Esophagus muscularis mucosa (tissue), 4 donors: ENCODE results near the gene SH3BGRL. TPM values are rescaled to one million over a fixed set of nuclear protein-coding genes. Genes with fewer than 3 reads are reported as not detected.

Source experiments
- DNase-seq: peaks from one replicate; pipeline ENCODE4 v3.0.0-alpha.2; 2017; ENCODE audit errors: extremely low spot score
- H3K27ac ChIP-seq, 4 donors: fragments of 200-600 bp; sonication (generic); replicated peaks in 1 of 4; 1 replicate in 3 of 4; 2 replicates in 1 of 4; pipeline ENCODE4 v1.5.1; 2016 to 2019; ENCODE audit warnings: mild to moderate bottlenecking in 1 of 4
- H3K27me3 ChIP-seq, 4 donors: fragments of 200-600 bp; sonication (generic); one replicate each; pipeline versions ENCODE4 v1.5.1 to v1.6.0; 2016 to 2019
- H3K36me3 ChIP-seq, 4 donors: fragments of 200-600 bp; sonication (generic); one replicate each; pipeline ENCODE4 v1.5.1; 2016 to 2019
- H3K4me1 ChIP-seq, 4 donors: fragments of 200-600 bp; sonication (generic); one replicate each; pipeline ENCODE4 v1.5.1; 2016 to 2019
- H3K4me3 ChIP-seq, 4 donors: fragments of 200-600 bp; sonication (generic); 1 replicate in 2 of 4; 2 replicates in 2 of 4; pipeline ENCODE4 v1.5.1; 2016 to 2019; ENCODE audit warnings: mild to moderate bottlenecking in 4 of 4, moderate library complexity in 1 of 4
- H3K9me3 ChIP-seq, 4 donors: fragments of 200-600 bp; sonication (generic); 1 replicate in 3 of 4; 2 replicates in 1 of 4; pipeline ENCODE4 v1.5.1; 2016 to 2019
- EP300 ChIP-seq: sonication (generic); formaldehyde crosslinking; IDR thresholded peaks from one replicate; pipeline ENCODE4 v1.6.1; 2017; ENCODE audit warnings: antibody characterized with exemption
- POLR2A ChIP-seq: fragments of 450-650 bp; IDR thresholded peaks from one replicate; pipeline ENCODE4 v1.6.1; 2017; ENCODE audit warnings: antibody characterized with exemption, moderate library complexity, mild to moderate bottlenecking, low read depth
- POLR2AphosphoS5 ChIP-seq, 2 donors: sonication (generic); formaldehyde crosslinking; IDR thresholded peaks; one replicate each; pipeline ENCODE4 v1.6.1; 2017; ENCODE audit warnings: antibody characterized with exemption in 2 of 2
- WGBS: methylation state at CpG from one replicate; pipeline ENCODE4 v1.1.5; 2018; 5-methylcytosine and 5-hydroxymethylcytosine counted together
- intact Hi-C: fragments of 100-400 bp; cut with DNase I; formaldehyde crosslinking; loops from one replicate; pipeline ENCODE4 v1.15.1; 2023
- total RNA-seq, 4 donors: library from RNA; depleted of rRNA; stranded (reverse); fragments of >200 nt; gene quantifications; one replicate each; pipeline versions ENCODE4 v1.1.0 to v1.2.1, GENCODE V29; 2016
- TF ChIP-seq, protein P1 (sequence below), 3 experiments: fragments of 200-600 bp in 2 of 3; fragments of 450-650 bp in 1 of 3; sonication (generic) in 2 of 3; IDR thresholded peaks; one replicate each; pipeline ENCODE4 v1.5.1; 2017 to 2019; ENCODE audit warnings: antibody characterized with exemption in 3 of 3, mild to moderate bottlenecking in 2 of 3, moderate library complexity in 1 of 3

SH3BGRL gene
- total RNA-seq, 4 donors from 2014 or later = 251 to 338 (median 290) TPM

DNA sequence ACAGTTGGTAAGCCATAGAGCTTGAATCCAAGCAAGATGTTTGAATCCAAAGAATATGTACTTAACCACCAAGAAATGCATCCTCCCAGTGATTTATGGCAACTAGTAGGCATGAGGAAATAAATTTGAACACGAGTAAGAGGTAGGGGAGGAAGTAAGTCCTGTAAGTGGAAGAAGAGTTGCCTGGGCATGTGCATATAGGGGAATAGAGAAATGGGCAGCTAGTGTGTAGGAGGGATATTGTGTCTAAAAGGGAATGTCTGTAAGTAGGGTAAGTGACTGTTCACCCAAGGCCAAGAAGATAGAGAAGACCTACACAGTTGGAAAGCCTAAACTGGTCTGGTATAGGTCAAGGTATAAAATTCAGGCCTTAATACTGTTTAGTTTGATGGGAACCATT is 4.6 kb downstream of the SH3BGRL start:
- no peaks in the 10 kb centered on the region for H3K9me3 ChIP-seq
- no peaks in the 10 kb centered on the region for H3K27me3 ChIP-seq
- 41% methylated on average over 1 of the region's 1 CpG for WGBS
- H3K4me3 ChIP-seq = no peak overlapping the region
- H3K27ac ChIP-seq = peak overlapping the region in 1 of 4 donors; percentile 1
- peaks cover 0 to 27% (median 15%) of the 10 kb centered on the region in 4 donors for H3K4me1 ChIP-seq
- no peaks in the 10 kb centered on the region for H3K36me3 ChIP-seq
- no peak for DNase-seq
- intact Hi-C loops = no loop called here
- TF ChIP-seq POLR2AphosphoS5 (IDR thresholded peaks at IDR 0.05) (no peak), EP300 (no peak), POLR2A (no peak)
- TF ChIP-seq, protein P1, sequence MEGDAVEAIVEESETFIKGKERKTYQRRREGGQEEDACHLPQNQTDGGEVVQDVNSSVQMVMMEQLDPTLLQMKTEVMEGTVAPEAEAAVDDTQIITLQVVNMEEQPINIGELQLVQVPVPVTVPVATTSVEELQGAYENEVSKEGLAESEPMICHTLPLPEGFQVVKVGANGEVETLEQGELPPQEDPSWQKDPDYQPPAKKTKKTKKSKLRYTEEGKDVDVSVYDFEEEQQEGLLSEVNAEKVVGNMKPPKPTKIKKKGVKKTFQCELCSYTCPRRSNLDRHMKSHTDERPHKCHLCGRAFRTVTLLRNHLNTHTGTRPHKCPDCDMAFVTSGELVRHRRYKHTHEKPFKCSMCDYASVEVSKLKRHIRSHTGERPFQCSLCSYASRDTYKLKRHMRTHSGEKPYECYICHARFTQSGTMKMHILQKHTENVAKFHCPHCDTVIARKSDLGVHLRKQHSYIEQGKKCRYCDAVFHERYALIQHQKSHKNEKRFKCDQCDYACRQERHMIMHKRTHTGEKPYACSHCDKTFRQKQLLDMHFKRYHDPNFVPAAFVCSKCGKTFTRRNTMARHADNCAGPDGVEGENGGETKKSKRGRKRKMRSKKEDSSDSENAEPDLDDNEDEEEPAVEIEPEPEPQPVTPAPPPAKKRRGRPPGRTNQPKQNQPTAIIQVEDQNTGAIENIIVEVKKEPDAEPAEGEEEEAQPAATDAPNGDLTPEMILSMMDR (IDR thresholded peaks at IDR 0.05) = no peak

DNA sequence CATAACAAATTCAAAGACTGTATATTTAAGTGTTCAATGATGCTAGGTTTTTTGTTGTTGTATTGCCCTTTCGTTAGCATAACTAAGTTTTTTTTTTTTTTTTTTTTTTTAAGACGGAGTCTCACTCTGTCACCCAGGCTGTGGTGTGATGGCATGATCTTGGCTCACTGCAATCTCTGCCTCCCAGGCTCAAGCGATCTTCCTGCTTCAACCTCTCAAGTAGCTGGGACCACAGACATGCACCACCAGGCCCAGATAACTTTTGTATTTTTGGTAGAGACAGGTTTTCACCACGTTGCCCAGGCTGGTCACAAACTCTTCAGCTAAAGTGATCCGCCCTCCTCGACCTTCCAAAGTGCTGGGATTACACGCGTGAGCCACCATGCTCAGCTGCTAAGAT is 7.0 kb downstream of the SH3BGRL start:
- intact Hi-C loops = no loop called here
- Histone ChIP-seq H3K27ac (peak overlapping the region in 2 of 4 donors; percentile 42 to 46), H3K4me1 (peaks cover 0 to 24% (median 15%) of the 10 kb centered on the region in 4 donors)

DNA sequence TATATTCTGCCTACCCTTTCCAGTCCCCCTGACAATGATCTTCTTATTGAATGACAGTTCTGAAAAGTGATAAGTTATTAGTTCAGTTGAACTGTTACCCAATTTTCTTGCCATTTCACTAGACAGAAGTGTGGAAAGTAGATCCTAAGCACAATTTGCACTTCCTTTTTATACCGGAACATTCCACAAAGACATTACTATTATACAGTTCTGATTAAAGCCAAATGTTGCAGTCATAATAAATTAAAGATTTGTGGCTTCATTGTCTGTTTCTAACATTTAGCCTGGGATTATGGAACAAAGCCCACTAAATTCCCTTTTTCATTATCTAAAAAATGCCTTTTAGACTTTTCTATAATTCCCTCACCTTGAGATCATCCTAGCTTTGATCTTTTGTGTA is 13.8 kb downstream of the SH3BGRL start:
- Histone ChIP-seq H3K36me3 (no peaks in the 10 kb centered on the region), H3K4me3 (no peak overlapping the region), H3K27ac (no peak overlapping the region), H3K9me3 (no peaks in the 10 kb centered on the region), H3K4me1 (peaks cover 0 to 8% (median 2%) of the 10 kb centered on the region in 4 donors), H3K27me3 (no peaks in the 10 kb centered on the region)
- intact Hi-C loops = no loop called here
- DNase-seq = no peak
- 50% methylated on average over 1 of the region's 1 CpG for WGBS
- TF ChIP-seq EP300 = no peak
- TF ChIP-seq POLR2A = no peak
- no peak for TF ChIP-seq POLR2AphosphoS5 (IDR thresholded peaks at IDR 0.05)
- TF ChIP-seq, protein P1 (IDR thresholded peaks at IDR 0.05) = no peak

More for the DNA sequence above, 7.0 kb downstream of the SH3BGRL start:
- no peaks in the 10 kb centered on the region for H3K9me3 ChIP-seq
- TF ChIP-seq, protein P1 (IDR thresholded peaks at IDR 0.05) = no peak
- TF ChIP-seq POLR2A = no peak
- DNase-seq = no peak
- no peak overlapping the region for H3K4me3 ChIP-seq
- WGBS = 59% methylated on average over 8 of the region's 8 CpGs
- H3K27me3 ChIP-seq = no peaks in the 10 kb centered on the region
- H3K36me3 ChIP-seq = no peaks in the 10 kb centered on the region

DNA sequence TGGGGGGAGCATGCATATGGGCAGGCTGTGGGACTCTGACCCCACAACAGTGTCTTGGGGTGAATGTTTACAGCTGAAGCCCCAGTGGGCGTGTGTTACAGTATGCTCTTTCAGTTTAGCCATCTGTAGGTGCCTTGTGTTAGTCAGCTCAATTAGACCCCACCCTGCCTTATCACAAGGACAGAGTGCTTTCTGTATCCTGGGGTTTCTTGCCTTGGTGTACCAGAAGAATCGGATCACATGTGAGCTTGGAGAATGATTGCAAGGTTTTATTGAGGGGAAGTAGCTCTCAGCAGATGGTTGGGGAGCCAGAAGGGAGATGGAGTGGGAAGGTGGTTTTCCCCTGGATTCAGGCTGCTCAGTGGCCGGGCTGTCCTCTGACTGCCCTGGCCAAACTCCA is 27.3 kb downstream of the SH3BGRL start:
- Histone ChIP-seq H3K4me1 (peaks cover 0 to 12% (median 6%) of the 10 kb centered on the region in 4 donors), H3K9me3 (no peaks in the 10 kb centered on the region), H3K27me3 (no peaks in the 10 kb centered on the region), H3K36me3 (no peaks in the 10 kb centered on the region), H3K27ac (no peak overlapping the region), H3K4me3 (no peak overlapping the region)
- DNase-seq = no peak
- TF ChIP-seq POLR2A (no peak), EP300 (no peak), POLR2AphosphoS5 (IDR thresholded peaks at IDR 0.05) (no peak)
- TF ChIP-seq, protein P1 (IDR thresholded peaks at IDR 0.05) = no peak
- 75% methylated on average over 1 of the region's 3 CpGs for WGBS
- intact Hi-C loops = no loop called here

DNA sequence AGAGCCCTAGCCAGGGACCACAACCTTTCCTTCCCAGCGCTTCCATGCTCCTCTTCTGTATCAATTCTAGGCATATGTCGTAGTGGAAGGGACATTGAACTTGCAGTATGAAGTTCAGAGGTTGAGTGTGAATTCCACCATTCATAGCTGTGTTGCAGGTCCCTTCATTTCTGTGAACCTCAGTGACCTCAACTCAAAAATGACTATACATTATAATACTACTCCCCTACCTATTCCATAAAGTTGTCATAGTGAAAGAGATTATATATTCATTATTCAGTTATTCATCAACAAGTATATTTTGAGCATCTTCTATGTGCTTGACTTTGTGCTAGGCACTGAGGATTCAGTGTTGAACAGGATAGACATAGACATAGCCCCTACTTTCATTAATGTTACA is 28.0 kb downstream of the SH3BGRL start:
- no peaks in the 10 kb centered on the region for H3K27me3 ChIP-seq
- no peak overlapping the region for H3K4me3 ChIP-seq

More for the DNA sequence above, 28.0 kb downstream of the SH3BGRL start:
- Histone ChIP-seq H3K36me3 (no peaks in the 10 kb centered on the region), H3K27ac (no peak overlapping the region), H3K4me1 (peaks cover 0 to 12% (median 6%) of the 10 kb centered on the region in 4 donors), H3K9me3 (no peaks in the 10 kb centered on the region)
- intact Hi-C loops = no loop called here
- TF ChIP-seq POLR2AphosphoS5 (IDR thresholded peaks at IDR 0.05) = no peak
- no peak for TF ChIP-seq POLR2A
- no peak for TF ChIP-seq EP300
- whole genome bisulfite sequencing = 89% methylated on average over 2 of the region's 2 CpGs
- no peak for DNase-seq
